ENCODE results near the gene AP4B1.

Gene AP4B1

DNA sequence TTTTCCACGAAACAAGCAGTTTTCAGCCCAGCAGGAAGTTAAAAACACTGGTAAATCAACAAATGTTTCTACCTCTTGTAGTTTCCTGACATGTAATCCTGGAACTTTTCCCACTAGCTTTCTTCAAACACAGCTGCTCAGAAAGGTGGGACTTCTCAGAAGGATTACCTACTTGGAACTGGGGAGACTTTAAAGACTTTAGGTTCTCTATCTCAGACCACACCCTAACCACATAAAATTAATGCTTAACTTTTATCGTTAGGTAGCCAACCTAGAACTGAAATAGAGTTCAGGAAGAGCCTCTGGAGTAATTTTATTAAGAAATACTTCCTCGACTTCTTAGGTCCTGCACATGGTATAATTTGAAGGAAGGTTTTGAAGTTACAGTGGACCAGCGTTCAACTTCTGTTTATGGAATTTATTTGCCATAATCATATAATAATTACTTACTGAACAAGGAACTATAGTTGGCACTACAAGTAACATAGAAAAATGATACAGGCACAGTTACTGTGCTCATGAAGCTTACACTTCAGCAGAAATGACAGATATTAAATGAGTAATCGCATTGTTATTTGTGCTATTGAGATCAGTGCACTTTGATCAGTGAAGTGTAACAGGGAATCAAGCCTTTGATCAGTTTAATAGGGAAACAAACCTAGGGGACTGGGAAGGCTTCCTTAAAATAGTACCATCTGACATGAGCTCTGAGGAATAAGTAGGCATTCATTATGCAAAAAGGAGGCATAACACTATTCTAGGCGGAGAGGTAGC is 17.0 kb downstream of the AP4B1 start, which contains the start of gene BCL2L15:
BCL2L15 (minus strand) TSS at position 180 of the 774 bp plus-strand sequence. CDS start 206 bp downstream, outside the sequence.
- H3K9ac ChIP-seq (ENCODE audit: low read length) = no peak within 1 kb of the TSS
- no peak within 1 kb of the TSS for H3K27ac ChIP-seq (ENCODE audit: low read length)
- H2AFZ ChIP-seq (ENCODE audit: low read length) = no peak within 1 kb of the TSS
- no peak within 1 kb of the TSS for H3K4me2 ChIP-seq (ENCODE audit: low read depth, low read length)
- no peak for DNase-seq
- no peaks in the 10 kb centered on the region for H3K9me2 ChIP-seq (replicated peaks; ENCODE audit: insufficient read depth, low read length)
- no peaks in the 10 kb centered on the region for H3K79me2 ChIP-seq (ENCODE audit: low read length)
- H3F3A ChIP-seq (ENCODE audit: insufficient read depth, low read length) = no peaks in the 10 kb centered on the region
- no peaks in the 10 kb centered on the region for H3K27me3 ChIP-seq (replicated peaks; ENCODE audit: insufficient read depth, low read length)
- H3K4me3 ChIP-seq (ENCODE audit: low read length) = no peak within 1 kb of the TSS
- no peaks in the 10 kb centered on the region for H3K36me3 ChIP-seq (replicated peaks; ENCODE audit: insufficient read depth, low read length)
- H3K9me3 ChIP-seq (replicated peaks; ENCODE audit: insufficient read depth, low read length) = no peaks in the 10 kb centered on the region
- H3K4me1 ChIP-seq (ENCODE audit: low read length) = no peaks in the 10 kb centered on the region
- H4K20me1 ChIP-seq (ENCODE audit: insufficient read depth, low read length) = no peaks in the 10 kb centered on the region
- TF ChIP-seq, protein P1, sequence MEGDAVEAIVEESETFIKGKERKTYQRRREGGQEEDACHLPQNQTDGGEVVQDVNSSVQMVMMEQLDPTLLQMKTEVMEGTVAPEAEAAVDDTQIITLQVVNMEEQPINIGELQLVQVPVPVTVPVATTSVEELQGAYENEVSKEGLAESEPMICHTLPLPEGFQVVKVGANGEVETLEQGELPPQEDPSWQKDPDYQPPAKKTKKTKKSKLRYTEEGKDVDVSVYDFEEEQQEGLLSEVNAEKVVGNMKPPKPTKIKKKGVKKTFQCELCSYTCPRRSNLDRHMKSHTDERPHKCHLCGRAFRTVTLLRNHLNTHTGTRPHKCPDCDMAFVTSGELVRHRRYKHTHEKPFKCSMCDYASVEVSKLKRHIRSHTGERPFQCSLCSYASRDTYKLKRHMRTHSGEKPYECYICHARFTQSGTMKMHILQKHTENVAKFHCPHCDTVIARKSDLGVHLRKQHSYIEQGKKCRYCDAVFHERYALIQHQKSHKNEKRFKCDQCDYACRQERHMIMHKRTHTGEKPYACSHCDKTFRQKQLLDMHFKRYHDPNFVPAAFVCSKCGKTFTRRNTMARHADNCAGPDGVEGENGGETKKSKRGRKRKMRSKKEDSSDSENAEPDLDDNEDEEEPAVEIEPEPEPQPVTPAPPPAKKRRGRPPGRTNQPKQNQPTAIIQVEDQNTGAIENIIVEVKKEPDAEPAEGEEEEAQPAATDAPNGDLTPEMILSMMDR (IDR thresholded peaks at IDR 0.05; ENCODE audit: low read length) = no peak
- TF ChIP-seq EZH2phosphoT487 (IDR thresholded peaks at IDR 0.05; ENCODE audit: low read length) = no peak
- TF ChIP-seq EZH2 (optimal IDR thresholded peaks at IDR 0.05; ENCODE audit: low read depth, low read length) = no peak

GRCh38 chr1:113886417-113887401 is 17.9 kb downstream of the AP4B1 start:
- Histone ChIP-seq H3K9me3 (replicated peaks; ENCODE audit: insufficient read depth, low read length) (no peaks in the 10 kb centered on the region), H3K27me3 (replicated peaks; ENCODE audit: insufficient read depth, low read length) (no peaks in the 10 kb centered on the region), H3K36me3 (replicated peaks; ENCODE audit: insufficient read depth, low read length) (no peaks in the 10 kb centered on the region), H3K4me1 (ENCODE audit: low read length) (peaks cover 2% of the 10 kb centered on the region; the same call in 1 of the 2 replicates), H3K4me3 (ENCODE audit: low read length) (no peak overlapping the region), H3K4me2 (ENCODE audit: low read depth, low read length) (no peak overlapping the region), H3K27ac (ENCODE audit: low read length) (no peak overlapping the region), H3K9me2 (replicated peaks; ENCODE audit: insufficient read depth, low read length) (no peaks in the 10 kb centered on the region), H4K20me1 (ENCODE audit: insufficient read depth, low read length) (no peaks in the 10 kb centered on the region), H3K9ac (ENCODE audit: low read length) (no peak overlapping the region), H3F3A (ENCODE audit: insufficient read depth, low read length) (no peaks in the 10 kb centered on the region), H2AFZ (ENCODE audit: low read length) (no peak overlapping the region), H3K79me2 (ENCODE audit: low read length) (no peaks in the 10 kb centered on the region)
- TF ChIP-seq EZH2phosphoT487 (IDR thresholded peaks at IDR 0.05; ENCODE audit: low read length) (no peak), EZH2 (optimal IDR thresholded peaks at IDR 0.05; ENCODE audit: low read depth, low read length) (no peak)
- TF ChIP-seq, protein P1 (IDR thresholded peaks at IDR 0.05; ENCODE audit: low read length) = no peak
- DNase-seq = no peak

DNA sequence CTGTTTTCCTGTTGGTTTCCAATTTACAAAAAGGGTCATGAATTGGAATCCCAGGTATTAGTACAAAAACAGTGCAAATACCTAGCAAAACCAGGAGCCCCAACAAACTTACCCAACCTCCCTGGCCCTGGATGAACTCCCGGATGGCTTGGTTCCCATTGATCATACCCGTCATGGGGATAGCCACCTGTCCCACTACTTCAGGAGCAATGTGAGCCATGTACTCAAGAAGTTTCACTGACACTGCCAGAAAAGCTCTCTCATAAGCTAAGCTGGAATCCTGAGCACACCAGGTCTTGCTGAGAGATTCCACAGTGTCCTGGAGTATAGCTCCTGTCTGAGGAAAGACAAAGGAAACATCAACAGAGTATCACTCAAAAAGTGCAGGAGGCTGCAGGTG is 22.9 kb downstream of the AP4B1 start:
- Histone ChIP-seq H3K27ac (ENCODE audit: low read length) (no peak overlapping the region), H2AFZ (ENCODE audit: low read length) (no peak overlapping the region), H3F3A (ENCODE audit: insufficient read depth, low read length) (no peaks in the 10 kb centered on the region), H3K27me3 (replicated peaks; ENCODE audit: insufficient read depth, low read length) (no peaks in the 10 kb centered on the region), H3K4me3 (ENCODE audit: low read length) (no peak overlapping the region), H4K20me1 (ENCODE audit: insufficient read depth, low read length) (no peaks in the 10 kb centered on the region), H3K4me2 (ENCODE audit: low read depth, low read length) (no peak overlapping the region), H3K9me2 (replicated peaks; ENCODE audit: insufficient read depth, low read length) (no peaks in the 10 kb centered on the region), H3K79me2 (ENCODE audit: low read length) (no peaks in the 10 kb centered on the region), H3K9ac (ENCODE audit: low read length) (no peak overlapping the region), H3K9me3 (replicated peaks; ENCODE audit: insufficient read depth, low read length) (no peaks in the 10 kb centered on the region), H3K36me3 (replicated peaks; ENCODE audit: insufficient read depth, low read length) (no peaks in the 10 kb centered on the region), H3K4me1 (ENCODE audit: low read length) (peaks cover 5% of the 10 kb centered on the region; the same call in 1 of the 2 replicates)
- no peak for DNase-seq
- TF ChIP-seq EZH2phosphoT487 (IDR thresholded peaks at IDR 0.05; ENCODE audit: low read length) (no peak), EZH2 (optimal IDR thresholded peaks at IDR 0.05; ENCODE audit: low read depth, low read length) (no peak)
- TF ChIP-seq, protein P1 (IDR thresholded peaks at IDR 0.05; ENCODE audit: low read length) = no peak
